Mesodermal cell (in vitro differentiated cells): Measurements from ENCODE around the gene JCAD.
A peak's percentile ranks its signal among the peaks of the same experiment; 100 is the strongest.

Source experiments
- H3K27ac ChIP-seq: 2 replicates; pipeline ENCODE4 v1.7.0; 2013; ENCODE audit warnings: mild to moderate bottlenecking, low read depth, low read length, moderate library complexity; ENCODE audit not compliant: severe bottlenecking
- H3K36me3 ChIP-seq: 2 replicates; pipeline ENCODE4 v1.7.1; 2013; ENCODE audit warnings: mild to moderate bottlenecking, low read length, moderate library complexity; ENCODE audit not compliant: control insufficient read depth, insufficient read depth
- H3K4me1 ChIP-seq: one replicate; pipeline ENCODE4 v1.7.1; 2013; ENCODE audit warnings: mild to moderate bottlenecking, low read length; ENCODE audit not compliant: insufficient read depth, control insufficient read depth, poor library complexity, severe bottlenecking
- H3K4me3 ChIP-seq: 2 replicates; pipeline ENCODE4 v1.7.0; 2013; ENCODE audit warnings: low read length, control low read depth, mild to moderate bottlenecking; ENCODE audit not compliant: insufficient read depth, poor library complexity, severe bottlenecking; ENCODE audit errors: extremely low read depth
- H3K9me3 ChIP-seq: 2 replicates; pipeline ENCODE4 v1.7.1; 2013; ENCODE audit warnings: mild to moderate bottlenecking, low read length, moderate library complexity; ENCODE audit not compliant: control insufficient read depth
- WGBS, 2 experiments: methylation state at CpG; one replicate each; pipeline ENCODE4 v1.1.5; 2013; ENCODE audit warnings: missing lambda C conversion rate in 2 of 2; ENCODE audit not compliant: insufficient coverage in 2 of 2; 5-methylcytosine and 5-hydroxymethylcytosine counted together

The JCAD gene

DNA sequence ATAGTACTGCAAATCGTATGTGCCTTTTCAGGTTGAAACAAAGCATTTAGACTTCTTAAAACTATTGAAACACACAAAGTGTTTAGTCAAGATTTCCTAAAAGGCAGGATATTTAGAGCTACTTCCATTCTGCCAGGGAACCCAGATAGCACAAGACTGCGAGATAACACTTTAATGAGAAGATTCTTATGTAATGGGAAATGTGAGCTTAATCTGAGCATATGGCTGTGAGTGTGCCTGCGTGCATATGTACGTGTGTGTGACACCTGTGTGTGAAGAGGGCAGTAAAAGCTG is 14.3 kb upstream of the JCAD start:
- Histone ChIP-seq H3K36me3 (no peaks in the 10 kb centered on the region), H3K4me3 (no peak overlapping the region), H3K4me1 (peaks cover 28% of the 10 kb centered on the region), H3K27ac (no peak overlapping the region), H3K9me3 (no peaks in the 10 kb centered on the region)
- 97 to 100% methylated on average over 3 to 4 of the region's 4 CpGs for WGBS, 2 experiments

DNA sequence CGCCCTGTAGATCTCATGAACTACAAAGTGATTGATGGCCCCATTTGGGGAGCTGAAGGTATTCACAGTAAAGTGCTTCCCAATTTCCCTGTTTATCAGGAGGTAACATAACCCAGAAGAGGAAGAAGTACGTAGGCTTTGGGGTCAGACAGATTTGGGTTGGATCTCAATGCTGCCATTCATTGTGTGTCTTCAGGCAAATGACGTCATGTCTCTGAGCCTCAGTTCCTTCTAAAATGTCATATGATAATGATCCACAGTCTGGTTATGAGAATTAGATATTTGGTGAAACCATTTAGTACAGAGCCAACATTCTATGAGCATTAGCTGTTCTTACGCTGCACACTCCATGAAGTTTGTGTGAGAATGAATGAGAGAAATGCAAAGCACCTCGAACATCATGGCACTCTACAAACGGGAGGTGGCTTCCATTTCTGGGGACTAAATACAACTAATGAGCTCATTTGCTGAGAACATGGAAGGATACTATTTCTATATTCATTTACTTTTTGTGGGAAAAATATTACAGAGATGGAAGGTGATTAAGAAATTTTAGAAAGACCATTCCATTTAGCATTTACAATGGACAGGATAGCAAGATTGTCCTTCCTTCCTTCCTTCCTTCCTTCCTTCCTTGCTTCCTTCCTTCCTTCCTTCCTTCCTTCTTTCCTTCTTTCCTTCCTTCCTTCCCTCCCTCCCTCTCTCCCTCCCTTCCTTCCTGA is 13.8 kb upstream of the JCAD start:
- no peak overlapping the region for H3K4me3 ChIP-seq
- 91 to 97% methylated on average over 4 to 6 of the region's 6 CpGs for WGBS, 2 experiments

DNA sequence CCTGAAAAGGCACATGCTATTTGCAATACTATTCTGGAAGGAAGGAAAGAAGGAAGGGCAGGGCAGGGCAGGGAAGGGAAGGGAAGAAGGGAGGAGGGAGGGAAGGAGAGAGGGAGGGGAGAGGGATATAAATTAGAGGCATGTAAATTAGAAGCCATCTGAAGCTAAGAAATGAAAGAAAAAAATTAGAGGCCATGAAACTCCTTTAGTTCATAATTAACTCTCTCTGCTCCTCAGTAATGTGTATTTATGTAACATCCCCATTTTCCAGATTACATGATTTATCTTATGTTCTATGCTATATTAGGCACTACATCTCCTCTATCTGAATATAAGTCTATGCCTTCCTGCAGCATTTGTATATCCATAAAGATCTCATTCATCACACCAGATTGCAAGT is 12.7 kb upstream of the JCAD start:
- Histone ChIP-seq H3K9me3 (no peaks in the 10 kb centered on the region), H3K4me1 (peaks cover 33% of the 10 kb centered on the region), H3K27ac (no peak overlapping the region), H3K36me3 (no peaks in the 10 kb centered on the region), H3K4me3 (no peak overlapping the region)

More for the DNA sequence above, 13.8 kb upstream of the JCAD start:
- Histone ChIP-seq H3K4me1 (peaks cover 33% of the 10 kb centered on the region), H3K9me3 (no peaks in the 10 kb centered on the region), H3K27ac (no peak overlapping the region), H3K36me3 (no peaks in the 10 kb centered on the region)

DNA sequence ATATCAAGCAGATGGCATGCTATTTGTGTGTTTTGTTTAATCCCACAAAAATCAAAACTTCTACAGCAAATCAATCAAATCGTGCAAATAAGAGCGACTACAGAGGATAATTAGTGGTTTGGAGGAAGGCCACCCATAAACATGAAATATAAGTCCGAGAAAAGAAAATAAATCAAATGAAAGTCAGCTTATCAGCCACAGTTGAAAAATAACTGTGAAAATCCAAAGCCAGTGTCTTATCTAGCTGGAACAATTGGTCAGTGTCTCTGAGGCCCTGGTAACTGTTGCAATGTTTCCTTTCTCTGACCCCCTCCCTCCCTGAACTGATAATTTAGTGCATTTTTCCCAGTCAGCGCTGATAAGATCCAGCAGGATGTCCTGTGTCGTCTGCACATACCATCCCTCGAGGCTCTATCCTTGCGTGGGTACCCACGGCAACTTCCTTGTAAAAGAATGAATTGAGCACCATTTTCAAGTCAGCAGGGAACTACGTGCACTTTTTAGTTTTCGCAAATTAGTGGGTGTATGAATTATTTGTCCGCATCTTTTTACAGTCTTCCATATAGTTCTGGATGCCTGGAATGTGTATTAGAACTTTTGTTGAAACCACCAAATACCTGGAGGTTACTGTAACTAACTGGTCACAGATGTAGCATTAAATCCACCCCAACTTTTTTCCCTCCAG is 10.8 kb upstream of the JCAD start:
- H3K4me1 ChIP-seq: peaks cover 33% of the 10 kb centered on the region
- no peak overlapping the region for H3K4me3 ChIP-seq
- no peaks in the 10 kb centered on the region for H3K9me3 ChIP-seq
- no peaks in the 10 kb centered on the region for H3K36me3 ChIP-seq
- 33 to 61% methylated on average over 7 to 8 of the region's 11 CpGs for WGBS, 2 experiments
- peak overlapping the region; percentile 89 for H3K27ac ChIP-seq

DNA sequence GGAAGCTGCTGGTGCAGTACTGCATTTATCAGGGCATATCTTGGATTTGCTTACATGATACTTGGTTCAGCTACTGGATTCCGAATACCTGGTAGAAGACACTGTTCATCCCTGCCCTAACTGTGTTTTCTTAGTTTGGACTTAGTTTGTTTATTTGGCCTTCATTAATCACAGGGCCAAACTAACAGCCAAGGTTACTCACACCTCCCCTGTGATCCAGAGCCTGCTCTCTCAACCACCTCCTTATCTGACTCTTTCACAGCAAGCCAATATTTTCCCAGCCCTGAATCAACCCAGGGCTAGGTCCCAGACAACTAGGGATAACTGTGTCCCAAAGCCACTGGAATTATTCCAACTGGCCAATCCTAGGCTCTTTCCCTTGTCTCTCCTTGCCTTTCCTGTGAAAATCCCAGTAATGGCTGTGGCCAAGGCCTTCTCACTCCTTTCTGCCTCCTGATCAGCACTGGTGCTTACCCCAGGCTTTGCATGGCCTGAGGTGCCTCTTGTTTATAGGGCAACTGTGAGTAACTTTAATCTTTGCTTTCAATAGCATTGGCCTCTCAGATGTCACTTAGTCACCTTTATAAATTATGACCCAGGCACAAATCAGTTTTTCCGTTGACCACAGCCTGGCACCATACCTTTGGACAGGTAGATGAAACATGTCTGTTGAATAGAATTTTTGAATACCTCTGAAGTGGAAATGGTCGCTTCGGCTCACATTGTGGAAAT is 9.3 kb upstream of the JCAD start:
- H3K36me3 ChIP-seq: no peaks in the 10 kb centered on the region
- WGBS, 2 experiments: 87 to 98% methylated on average over 3 to 4 of the region's 4 CpGs
- no peak overlapping the region for H3K4me3 ChIP-seq
- peaks cover 33% of the 10 kb centered on the region for H3K4me1 ChIP-seq
- H3K27ac ChIP-seq: peak overlapping the region; percentile 71
- no peaks in the 10 kb centered on the region for H3K9me3 ChIP-seq

DNA sequence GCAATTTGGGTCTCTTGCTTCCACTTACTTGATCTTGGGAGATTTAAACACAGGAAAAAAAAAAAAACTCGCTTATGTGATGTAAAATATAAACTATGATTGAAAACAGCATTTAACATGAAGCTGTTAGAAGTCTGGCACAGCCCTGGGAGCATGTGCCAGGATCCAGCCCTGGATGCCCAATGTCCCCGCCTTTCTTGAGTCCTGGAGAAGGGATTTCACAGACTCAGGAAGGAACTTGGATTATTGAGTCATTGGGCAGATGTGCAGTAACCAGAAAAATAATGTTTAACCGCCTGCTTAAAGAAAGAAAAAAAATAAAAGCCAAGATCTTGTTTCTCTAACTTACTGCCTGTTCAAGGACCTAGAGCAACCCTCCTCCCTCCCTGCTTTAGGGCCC is 3.7 kb upstream of the JCAD start:
- Histone ChIP-seq H3K4me1 (peaks cover 19% of the 10 kb centered on the region), H3K4me3 (no peak overlapping the region), H3K36me3 (no peaks in the 10 kb centered on the region), H3K9me3 (no peaks in the 10 kb centered on the region), H3K27ac (no peak overlapping the region)
- WGBS, 2 experiments: 92 to 100% methylated on average over 1 to 2 of the region's 3 CpGs

DNA sequence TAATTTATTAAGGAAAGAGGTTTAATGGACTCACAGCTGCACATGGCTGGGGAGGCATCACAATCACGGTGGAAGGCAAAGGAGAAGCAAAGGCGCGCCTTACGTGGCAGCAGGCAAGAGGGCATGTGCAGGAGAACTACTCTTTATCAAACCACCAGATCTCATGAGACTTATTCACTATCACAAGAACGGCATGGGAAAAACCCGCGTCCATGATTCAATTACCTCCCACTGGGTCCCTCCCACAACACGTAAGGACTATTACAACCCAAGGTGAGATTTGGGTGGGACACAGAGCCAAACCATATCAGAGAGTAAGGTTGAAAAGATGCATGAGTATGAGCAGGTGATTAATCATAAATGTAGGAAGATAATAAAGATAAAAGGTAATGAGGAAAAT is 3.2 kb upstream of the JCAD start:
- peaks cover 24% of the 10 kb centered on the region for H3K4me1 ChIP-seq
- 93 to 100% methylated on average over 1 to 5 of the region's 8 CpGs for WGBS, 2 experiments
- H3K4me3 ChIP-seq: no peak overlapping the region
- H3K9me3 ChIP-seq: no peaks in the 10 kb centered on the region
- no peak overlapping the region for H3K27ac ChIP-seq
- H3K36me3 ChIP-seq: no peaks in the 10 kb centered on the region

DNA sequence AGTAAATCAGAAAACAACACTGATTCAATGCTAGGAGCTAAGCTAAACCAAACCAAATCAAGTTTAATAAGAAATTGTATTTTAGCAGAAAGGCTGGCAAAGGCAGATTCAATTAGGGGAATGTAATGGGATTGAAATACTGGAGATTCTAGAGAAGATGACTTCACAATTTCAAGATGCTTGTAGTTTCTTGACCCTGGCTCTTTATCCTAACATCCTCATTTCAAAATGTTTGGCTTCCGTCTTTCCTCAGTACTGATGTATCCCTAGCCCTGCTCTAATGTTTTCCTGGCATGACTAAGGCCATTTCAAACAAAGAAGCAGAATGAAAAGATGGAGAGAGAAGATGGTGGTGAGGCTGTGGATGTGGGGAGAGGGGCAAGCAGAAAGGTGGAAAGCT is 2.7 kb upstream of the JCAD start:
- no peaks in the 10 kb centered on the region for H3K9me3 ChIP-seq
- H3K36me3 ChIP-seq: no peaks in the 10 kb centered on the region
- whole genome bisulfite sequencing, 2 experiments: no CpG with 5 or more reads among the region's 1 CpG
- no peak overlapping the region for H3K27ac ChIP-seq
- H3K4me3 ChIP-seq: no peak overlapping the region
- H3K4me1 ChIP-seq: peaks cover 26% of the 10 kb centered on the region

DNA sequence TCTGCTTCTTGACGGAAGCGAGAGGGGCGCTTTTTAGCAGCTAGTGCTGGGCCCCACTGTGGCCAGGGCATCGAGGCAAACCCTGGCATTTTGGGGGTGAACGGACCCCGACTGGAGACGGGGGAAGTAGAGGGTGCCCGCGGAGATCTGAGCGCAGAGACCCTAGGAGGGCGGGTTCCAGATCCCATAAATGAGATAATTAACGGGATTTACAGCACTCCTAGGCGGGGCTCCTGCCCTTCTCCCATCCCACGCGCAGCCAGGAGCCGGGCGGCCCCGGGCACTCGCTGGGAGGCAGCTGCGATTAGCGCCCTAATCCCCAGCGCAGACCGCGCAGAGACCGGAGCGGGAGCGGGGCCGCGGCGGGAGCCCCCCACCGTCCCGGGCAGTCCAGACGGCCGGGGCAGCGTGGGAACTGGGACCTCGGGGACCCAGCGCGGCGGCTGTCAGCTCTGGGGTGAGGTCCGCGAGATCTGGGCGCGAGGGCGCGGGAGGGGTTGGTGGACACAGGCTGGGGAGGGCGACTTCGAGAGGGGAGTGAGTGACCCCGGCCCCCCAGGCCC is 735 bp downstream of the JCAD start:
- Histone ChIP-seq H3K4me3 (peak overlapping the region; percentile 76), H3K9me3 (no peaks in the 10 kb centered on the region), H3K4me1 (peaks cover 41% of the 10 kb centered on the region), H3K36me3 (no peaks in the 10 kb centered on the region), H3K27ac (peak overlapping the region; percentile 98)
- 2 to 3% methylated on average over 19 to 27 of the region's 48 CpGs for WGBS, 2 experiments

DNA sequence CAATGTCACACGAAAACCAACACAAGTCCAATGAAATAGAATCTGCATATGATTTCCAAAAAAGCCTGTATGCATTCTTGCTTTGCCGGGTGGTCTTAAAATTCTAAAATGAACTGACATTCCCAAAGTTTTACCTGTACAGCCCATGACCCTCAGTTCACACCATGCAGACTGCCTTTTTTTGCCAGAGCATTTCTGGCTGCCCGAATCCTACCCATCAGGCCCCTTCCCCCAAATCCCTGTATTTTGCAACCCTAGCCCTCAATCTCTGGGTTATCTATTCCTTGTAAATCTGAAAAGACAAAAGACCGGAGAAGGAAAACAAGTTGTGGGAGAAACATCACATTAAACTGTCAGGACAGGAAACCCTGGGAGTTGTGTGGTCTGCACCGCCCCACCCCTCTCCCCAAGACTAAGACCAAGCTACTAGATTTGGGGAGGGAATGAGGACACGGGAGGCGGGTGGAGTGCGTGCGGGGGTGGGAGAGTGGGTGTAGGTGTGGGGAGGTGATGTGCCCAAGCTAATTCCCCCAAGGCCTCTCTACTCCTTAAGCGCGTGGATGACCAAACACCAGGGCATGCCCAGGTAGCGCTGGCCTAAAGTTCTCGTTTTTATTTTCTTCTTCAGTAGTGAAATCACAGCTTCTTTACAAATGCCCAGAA is 1.4 kb downstream of the JCAD start:
- Histone ChIP-seq H3K36me3 (peaks cover 5% of the 10 kb centered on the region), H3K4me1 (peaks cover 42% of the 10 kb centered on the region), H3K9me3 (no peaks in the 10 kb centered on the region), H3K27ac (peak overlapping the region; percentile 98), H3K4me3 (peak overlapping the region; percentile 76)
- WGBS, 2 experiments: 58 to 62% methylated on average over 6 to 7 of the region's 13 CpGs
